RPMI8226 (cell line): ENCODE measurements around the gene WNT5B.
A peak's percentile ranks its signal among the peaks of the same experiment; 100 is the strongest.

Source experiments
- DNase-seq: peaks from one replicate; pipeline ENCODE4 v3.0.0-alpha.2; 2015

Gene WNT5B

GRCh38 chr12:1655225-1655788, 26.3 kb downstream of the WNT5B start:
- no peak for DNase-seq

DNA sequence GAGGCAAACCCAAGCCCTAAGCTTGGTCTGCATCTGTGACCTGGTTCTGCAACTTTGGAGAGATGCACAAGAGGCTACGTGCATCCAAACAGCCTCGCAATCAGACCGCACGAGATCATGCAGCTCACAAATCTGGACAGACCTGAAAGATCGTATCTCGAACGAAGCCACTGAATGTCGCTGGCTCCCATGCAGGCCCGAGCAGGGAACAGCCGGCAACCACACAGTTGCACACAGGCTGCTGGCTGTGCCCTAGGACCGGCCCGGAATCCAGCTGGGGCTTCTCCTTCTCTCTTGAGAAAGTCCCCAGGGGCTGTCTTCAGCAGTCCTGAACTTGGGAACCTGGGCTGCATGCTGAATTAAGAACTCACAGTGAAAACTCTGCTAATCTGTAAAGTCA, 27.9 kb downstream of the WNT5B start:
- no peak for DNase-seq

DNA sequence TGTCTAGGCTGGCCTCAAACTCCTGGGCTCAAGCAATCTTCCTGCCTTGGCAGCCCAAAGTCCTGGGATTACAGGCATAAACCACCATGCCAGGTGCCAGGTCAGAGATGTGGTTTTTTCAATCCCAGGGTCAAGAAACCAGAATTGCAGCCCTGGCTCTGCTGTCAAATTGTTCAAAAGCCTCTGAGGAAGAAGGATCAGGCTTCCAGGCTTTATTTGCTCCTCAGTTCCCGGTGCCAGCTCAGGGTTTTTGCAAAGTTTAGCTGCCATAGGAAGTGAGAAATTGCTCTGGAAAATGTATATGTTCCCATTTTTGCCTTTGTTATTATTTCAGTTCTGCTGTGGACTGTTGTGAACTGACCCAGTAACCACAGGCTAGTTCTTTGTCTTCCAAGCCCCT, 28.7 kb downstream of the WNT5B start:
- no peak for DNase-seq

DNA sequence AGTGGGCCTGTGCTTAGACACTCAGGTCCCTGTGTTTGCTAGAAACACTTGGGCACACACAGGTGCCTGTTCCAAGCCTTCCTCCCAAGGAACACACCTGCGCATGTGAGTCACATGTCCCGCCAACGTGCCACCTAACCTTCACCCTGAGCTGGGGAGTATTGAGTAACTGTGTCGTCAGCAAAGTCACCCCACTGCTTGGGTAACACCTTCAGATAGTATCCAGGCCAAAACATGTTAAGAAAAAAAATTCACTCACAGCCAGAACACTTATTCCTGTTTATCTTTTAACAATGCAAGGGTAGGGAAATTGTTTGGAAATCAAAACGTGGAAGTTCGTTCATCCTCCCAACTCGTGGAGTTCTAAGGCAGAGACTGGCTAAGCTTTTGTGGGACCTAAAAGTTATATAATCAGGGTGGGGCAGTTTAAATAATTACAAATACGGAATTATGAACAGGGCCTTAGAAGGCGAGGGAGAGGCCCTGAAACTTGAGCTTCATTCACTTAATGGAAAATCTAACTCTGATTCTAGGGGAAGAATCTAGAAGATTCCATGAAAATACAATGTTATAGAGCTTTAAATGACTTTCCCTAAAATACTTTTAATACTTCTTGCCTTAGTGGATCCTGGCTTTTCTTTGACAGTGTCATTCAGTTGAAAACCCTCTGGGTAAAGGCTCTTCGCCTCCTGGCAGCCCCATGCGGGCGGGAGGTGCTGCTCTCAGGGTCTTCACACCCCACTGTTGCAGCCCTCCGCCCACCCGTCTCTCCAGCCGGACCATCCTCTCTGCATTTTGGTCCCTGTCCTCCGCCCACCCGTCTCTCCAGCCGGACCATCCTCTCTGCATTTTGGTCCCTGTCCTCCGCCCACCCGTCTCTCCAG, 31.5 kb downstream of the WNT5B start:
- DNase-seq: peak; percentile 72

GRCh38 chr12:1661553-1662335, 32.7 kb downstream of the WNT5B start:
- peak; percentile 96 for DNase-seq

- peak; percentile 40 for DNase-seq
These were observed 33.9 kb downstream of the WNT5B start for GRCh38 chr12:1662761-1663439.

DNA sequence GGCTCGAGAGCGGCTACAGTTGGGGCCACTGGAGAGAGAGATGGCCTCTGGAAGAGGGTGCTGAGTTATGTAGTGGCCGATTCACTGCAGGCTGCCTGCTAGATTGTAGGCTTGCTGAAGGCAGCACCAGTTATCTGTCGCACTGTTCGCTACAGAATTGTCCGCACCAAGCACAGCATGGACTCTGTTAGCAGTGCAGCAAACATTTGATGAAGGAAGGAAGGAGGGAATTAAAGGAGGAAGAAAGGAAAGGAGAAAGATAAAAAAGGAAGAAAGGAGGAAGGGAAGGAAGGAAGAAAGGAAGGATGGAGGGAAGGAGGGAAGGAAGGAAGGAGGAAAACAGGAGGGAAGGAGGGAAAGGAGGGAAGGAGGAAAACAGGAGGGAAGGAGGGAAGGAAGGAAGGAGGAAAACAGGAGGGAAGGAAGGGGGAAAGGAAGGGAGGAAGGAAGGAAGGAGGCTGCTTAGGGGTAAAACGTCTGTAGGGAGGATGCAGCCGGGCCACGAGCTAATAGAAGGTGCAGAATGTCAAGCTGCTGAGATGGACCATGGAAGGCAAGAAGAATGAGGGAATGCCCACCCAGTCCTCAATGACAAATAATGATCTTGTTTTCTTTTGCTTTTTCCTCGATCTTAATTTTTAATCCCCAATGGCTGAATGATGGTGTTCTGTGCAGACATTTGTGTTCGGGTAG, 34.6 kb downstream of the WNT5B start:
- peak; percentile 18 for DNase-seq

GRCh38 chr12:1665366-1665765, 36.3 kb downstream of the WNT5B start:
- DNase-seq: no peak

GRCh38 chr12:1666215-1666614, 37.2 kb downstream of the WNT5B start:
- DNase-seq: no peak

GRCh38 chr12:1666685-1667162, 37.7 kb downstream of the WNT5B start:
- DNase-seq: no peak

GRCh38 chr12:1668833-1669543, 40.0 kb downstream of the WNT5B start:
- peak; percentile 58 for DNase-seq

- DNase-seq: peak; percentile 36
These were observed 41.6 kb downstream of the WNT5B start for GRCh38 chr12:1670358-1671268.

DNA sequence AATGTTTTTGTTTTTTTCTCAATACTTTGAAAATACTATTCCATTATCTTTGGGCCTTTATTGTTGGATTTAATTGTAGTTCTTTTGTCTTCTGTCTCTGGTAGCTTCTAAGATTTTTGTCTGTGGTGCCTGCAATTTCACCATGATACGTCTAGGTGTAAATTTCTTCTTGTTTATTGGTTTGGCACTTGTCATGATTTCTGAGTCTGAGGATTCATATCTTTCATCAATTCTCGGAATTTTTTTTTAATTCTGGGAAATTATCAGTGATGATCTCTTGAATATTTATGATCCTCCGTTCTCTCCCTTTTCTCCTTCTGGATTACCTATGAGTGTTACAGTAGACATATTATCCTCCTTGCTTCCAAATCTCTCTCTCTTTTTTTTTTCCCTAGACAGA, 47.0 kb downstream of the WNT5B start:
- no peak for DNase-seq

- DNase-seq: no peak
These were observed 51.9 kb downstream of the WNT5B start for GRCh38 chr12:1680804-1681492.

DNA sequence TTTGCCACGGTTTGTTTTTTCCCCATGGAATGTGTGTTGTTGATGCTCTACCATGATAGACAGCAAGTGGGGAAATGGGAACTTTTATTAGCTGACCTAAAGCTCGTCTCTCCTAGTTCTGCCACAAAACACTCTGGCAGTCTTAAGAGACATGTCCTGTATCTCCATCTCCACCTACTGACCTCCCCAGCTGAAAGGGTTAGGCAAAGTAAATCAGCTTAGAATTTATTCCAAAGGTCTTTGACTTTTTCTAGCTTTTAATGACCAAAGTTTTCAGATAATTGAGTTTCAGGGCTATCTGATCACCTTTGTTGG, 52.4 kb downstream of the WNT5B start:
- no peak for DNase-seq

GRCh38 chr12:1688086-1688710, 59.2 kb downstream of the WNT5B start:
- DNase-seq: no peak

DNA sequence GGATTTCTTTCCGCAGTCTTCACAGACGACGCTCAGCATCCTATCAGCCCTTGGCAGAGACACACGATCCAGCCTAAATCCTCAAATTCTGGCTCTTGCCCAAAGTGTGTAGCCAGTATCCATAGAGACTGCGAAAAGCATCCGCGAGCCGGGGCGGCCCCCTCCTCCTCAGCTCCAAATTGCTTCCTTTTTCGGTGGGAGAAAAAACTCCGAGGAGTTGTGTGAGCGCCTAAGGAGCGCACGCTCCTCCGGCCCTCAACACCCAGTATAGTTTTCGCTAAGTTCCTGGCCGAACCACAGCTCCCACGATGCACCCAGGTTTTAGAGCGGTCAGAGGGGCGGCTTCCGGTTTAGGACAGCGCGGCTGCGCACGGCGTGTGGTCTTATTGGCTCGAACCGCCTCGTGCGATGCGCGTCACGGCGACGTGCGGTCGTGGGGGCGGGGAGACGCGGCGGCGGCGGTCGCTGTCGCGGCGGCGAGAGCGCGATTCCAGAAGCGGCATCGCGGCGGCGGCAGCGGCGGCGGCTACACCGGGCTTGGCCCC, 61.6 kb downstream of the WNT5B start, which contains the start of gene ADIPOR2:
Gene ADIPOR2 (plus strand): TSS at position 493 of the 545 bp plus-strand sequence. CDS start 63,274 bp downstream, outside the sequence.
- peak; percentile 99 for DNase-seq

DNA sequence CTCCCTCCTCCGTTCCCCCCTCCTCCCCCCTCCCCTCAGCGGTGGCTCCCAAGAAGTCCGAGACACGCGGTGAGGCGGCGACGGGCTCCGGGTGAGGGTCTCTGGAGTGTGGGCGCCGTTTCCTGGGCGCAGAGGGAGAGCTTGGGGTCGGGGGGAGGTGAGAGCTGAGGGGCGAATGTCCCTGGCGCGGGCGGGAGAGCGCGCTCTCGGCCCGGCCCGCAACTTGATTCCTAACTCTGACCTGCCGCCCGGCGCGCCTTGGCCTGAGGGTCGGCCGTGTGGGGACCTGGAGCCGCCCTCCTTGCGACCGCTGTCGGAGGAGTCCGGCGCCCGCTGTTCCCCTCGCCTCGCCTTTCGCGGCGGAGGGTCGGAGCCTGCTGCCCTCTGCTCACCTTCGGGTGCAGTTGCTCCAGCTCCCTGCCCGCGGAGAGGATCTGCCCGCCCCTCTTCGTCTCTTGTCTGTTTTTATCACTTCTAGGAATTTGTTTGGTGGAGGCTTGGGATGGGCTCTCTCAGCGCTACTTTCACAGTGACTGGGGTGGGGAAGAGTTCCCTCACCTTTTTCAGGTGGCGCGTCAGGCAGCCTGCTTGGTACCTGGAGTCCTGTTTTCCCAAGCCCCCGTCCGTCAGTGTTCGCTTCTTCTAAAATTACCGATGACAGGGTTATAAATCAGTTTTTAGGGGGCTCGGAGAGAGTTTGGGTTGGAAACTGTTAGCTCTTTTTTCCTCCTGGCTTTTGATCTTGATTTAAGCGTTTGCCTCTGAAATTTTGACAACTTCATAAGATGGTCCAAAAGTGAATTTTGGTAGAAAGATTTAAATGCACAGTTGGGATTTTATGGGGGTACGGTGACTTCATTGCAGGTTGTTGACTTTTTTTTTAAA, 62.3 kb downstream of the WNT5B start:
- DNase-seq: peak; percentile 52
